ENCODE measurements around the gene CCDC190. TPM values are rescaled to one million over a fixed set of nuclear protein-coding genes. Genes with fewer than 3 reads are reported as not detected.
"Not testable (repeated sequence)": the region's sequence is repeated elsewhere in the genome, so short reads cannot be mapped to it uniquely, and the experiment has no call there.

Gene CCDC190
- total and polyA plus RNA-seq, 8 donors, result 0.92 to 2.4 TPM; not detected in 6

DNA sequence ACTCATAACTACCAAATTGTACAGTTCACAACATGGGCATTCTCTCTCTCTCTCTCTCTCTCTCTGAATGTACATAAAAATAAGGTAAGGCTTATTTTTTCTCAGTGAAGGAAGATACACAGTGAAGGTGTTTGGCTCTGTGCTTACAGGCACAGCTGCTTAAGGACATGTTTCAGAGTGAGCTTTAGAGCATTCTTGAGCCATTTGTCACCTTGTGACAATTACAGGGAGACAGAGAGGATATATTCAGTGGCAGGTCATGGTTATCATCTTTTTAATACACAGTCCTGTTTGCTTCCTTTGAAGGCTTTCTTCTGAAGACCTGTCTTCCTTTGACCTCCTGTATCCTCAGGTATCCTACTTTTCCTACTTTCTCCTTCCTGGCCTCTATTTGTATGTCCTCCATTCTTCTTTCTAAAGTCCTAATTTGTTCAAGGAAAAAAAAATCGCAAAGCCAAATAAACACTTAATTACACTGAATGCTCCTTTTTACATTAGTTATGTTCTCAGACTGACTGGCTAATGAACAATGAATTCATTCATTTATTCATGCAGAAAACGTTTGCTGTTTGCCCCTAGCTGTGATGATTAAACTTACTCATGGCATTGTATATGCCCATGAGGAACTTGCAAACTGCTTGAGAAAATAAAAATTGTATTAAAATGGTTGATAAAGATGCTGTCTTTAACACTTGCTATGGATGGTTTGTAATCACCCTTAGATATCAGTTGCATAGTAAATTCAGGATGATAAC is 37.0 kb downstream of the CCDC190 start:
- Histone ChIP-seq H3K36me3 (no peaks in the 10 kb centered on the region), H3K9me3 (no peaks in the 10 kb centered on the region), H3K4me1 (peaks cover 7 to 18% (median 14%) of the 10 kb centered on the region in 4 donors), H3K4me3 (no peak overlapping the region), H3K27ac (no peak overlapping the region), H3K27me3 (peaks cover 0 to 19% (median 9%) of the 10 kb centered on the region in 3 donors)
- DNase-seq, result no peak
- TF ChIP-seq POLR2AphosphoS5 (IDR thresholded peaks at IDR 0.05) (no peak), POLR2A (IDR thresholded peaks at IDR 0.05) (no peak), EP300 (IDR thresholded peaks at IDR 0.05) (no peak)
- TF ChIP-seq, protein P1, sequence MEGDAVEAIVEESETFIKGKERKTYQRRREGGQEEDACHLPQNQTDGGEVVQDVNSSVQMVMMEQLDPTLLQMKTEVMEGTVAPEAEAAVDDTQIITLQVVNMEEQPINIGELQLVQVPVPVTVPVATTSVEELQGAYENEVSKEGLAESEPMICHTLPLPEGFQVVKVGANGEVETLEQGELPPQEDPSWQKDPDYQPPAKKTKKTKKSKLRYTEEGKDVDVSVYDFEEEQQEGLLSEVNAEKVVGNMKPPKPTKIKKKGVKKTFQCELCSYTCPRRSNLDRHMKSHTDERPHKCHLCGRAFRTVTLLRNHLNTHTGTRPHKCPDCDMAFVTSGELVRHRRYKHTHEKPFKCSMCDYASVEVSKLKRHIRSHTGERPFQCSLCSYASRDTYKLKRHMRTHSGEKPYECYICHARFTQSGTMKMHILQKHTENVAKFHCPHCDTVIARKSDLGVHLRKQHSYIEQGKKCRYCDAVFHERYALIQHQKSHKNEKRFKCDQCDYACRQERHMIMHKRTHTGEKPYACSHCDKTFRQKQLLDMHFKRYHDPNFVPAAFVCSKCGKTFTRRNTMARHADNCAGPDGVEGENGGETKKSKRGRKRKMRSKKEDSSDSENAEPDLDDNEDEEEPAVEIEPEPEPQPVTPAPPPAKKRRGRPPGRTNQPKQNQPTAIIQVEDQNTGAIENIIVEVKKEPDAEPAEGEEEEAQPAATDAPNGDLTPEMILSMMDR (IDR thresholded peaks at IDR 0.05), result no peak
- intact Hi-C loops (cut with DNase I; ENCODE audit: low total_unique reads), result no loop called here
- 46 to 54% (median 52%) methylated on average over 2 of the region's 2 CpGs for WGBS, 5 donors

DNA sequence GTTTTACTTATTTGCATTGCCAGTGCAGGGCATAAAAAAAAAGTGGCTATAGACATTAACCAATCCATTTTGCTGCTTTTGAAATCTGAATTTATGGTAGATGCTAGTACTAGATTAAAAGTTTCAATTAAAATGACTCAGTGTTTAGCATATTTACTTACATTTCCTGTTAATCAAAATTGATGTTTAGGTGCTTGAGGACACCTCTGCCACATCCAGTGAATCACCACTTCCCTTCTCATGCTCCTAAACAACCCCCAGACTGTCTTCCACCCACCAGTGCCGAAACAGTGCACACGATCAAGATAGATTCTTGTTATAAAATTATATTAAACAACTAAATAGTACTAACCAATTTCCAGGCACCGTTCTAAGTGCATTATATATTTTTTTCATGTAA is 37.7 kb downstream of the CCDC190 start:
- Histone ChIP-seq H3K27me3 (peaks cover 0 to 19% (median 9%) of the 10 kb centered on the region in 3 donors), H3K4me1 (peaks cover 7 to 18% (median 14%) of the 10 kb centered on the region in 4 donors), H3K27ac (no peak overlapping the region), H3K4me3 (no peak overlapping the region), H3K36me3 (no peaks in the 10 kb centered on the region), H3K9me3 (no peaks in the 10 kb centered on the region)
- TF ChIP-seq, protein P1 (IDR thresholded peaks at IDR 0.05), result no peak
- intact Hi-C loops (cut with DNase I; ENCODE audit: low total_unique reads), result no loop called here
- 63 to 74% (median 68%) methylated on average over 3 of the region's 3 CpGs for WGBS, 5 donors
- DNase-seq, result no peak

DNA sequence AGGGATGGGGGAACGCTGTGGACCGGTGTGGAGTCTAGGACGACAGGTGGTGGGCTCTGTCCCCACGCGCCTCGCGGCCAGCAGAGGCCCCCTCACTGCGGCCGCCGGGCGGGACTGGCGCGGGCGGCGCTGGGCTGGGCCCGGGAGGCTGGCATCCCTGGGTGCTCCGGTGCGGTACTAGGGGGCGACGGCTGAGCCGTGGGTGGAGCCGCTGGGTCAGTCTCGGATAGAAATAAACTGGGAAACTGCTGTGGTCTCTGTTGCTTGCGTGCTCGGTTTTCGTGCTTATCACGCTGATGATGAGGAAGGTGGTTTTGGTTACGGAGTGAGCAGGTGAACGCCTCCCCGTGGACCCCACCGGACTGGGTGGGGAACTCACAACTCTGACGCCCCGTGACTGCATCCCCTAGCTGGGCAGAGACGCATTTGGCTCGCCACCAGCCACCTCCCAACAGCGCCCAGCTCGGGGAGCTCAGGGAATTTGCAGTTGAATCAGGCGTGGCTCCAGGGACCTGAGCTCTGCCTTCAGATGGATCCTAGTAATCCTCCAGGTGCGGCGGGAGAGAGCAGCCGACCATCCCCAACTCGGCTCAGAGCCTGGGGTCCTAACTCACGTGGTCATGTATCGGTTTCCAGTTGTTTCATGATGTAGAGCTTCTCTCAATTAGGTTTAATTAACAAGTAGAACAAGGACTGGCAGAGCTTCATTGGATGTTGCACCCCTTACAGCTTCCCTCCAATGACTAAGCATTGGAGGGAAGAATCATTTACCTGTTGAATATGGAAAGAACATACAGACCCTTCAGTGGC is 38.4 kb downstream of the CCDC190 start:
- Histone ChIP-seq H3K27me3 (peaks cover 0 to 19% (median 9%) of the 10 kb centered on the region in 3 donors), H3K9me3 (no peaks in the 10 kb centered on the region), H3K36me3 (no peaks in the 10 kb centered on the region), H3K27ac (no peak overlapping the region), H3K4me3 (peak overlapping the region; percentile 41 to 51 (median 48)), H3K4me1 (peaks cover 7 to 18% (median 14%) of the 10 kb centered on the region in 4 donors)
- intact Hi-C loops (cut with DNase I; ENCODE audit: low total_unique reads), result no loop called here
- WGBS, 5 donors, result 3 to 5% (median 3%) methylated on average over 32 to 44 of the region's 44 CpGs
- peak; percentile 35 to 60 for DNase-seq
- TF ChIP-seq POLR2AphosphoS5 (IDR thresholded peaks at IDR 0.05), result no peak
- no peak for TF ChIP-seq EP300 (IDR thresholded peaks at IDR 0.05)
- no peak for TF ChIP-seq POLR2A (IDR thresholded peaks at IDR 0.05)
- TF ChIP-seq, protein P1 (IDR thresholded peaks at IDR 0.05), result no peak

DNA sequence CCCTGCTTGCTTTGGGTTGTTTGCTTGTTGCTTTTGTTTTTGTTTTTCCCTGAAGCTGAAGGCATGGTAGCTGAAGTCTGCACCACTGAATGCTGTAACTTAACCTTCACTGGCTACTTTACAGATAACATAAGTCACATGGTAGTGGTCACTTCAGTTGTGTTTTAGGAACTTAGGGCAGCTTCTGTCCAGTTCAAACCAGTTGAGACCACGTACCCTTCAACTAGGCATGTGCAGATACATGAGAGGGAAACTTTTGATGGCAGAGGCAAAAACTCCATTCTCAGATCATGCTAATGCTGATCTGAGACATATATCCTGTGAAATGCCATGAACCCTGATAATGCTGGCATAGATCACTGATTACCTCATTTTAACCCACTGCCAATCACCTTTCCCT is 42.3 kb downstream of the CCDC190 start:
- H3K27ac ChIP-seq; H3K4me3 ChIP-seq; DNase-seq; intact Hi-C loops (cut with DNase I; ENCODE audit: low total_unique reads); H3K9me3 ChIP-seq; H3K36me3 ChIP-seq: not testable (repeated sequence)
- H3K4me1 ChIP-seq, result peaks cover 7 to 18% (median 14%) of the 10 kb centered on the region in 4 donors
- WGBS, 5 donors, result 80 to 100% (median 87%) methylated on average over 1 of the region's 1 CpG
- H3K27me3 ChIP-seq, result peaks cover 0 to 19% (median 9%) of the 10 kb centered on the region in 3 donors

DNA sequence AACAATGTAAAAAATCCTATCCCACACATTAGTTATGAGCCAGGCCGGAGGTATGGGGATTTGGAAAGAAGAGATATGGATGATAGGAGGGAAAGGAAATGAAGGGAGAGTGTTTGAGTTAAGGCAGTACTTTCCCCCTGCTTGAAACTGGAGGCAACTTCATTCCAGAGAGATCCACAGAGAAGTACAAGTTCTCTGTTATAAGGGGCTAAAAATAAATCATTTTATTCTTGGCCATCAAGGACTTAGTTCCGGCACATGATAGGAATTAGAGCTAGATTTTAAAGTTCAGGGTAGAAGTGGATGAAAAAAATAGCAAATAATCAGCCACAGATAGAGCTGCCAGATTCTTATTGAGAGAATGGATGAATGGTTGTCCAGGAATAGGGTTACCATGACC is 42.8 kb downstream of the CCDC190 start:
- peaks cover 7 to 15% (median 14%) of the 10 kb centered on the region in 4 donors for H3K4me1 ChIP-seq
- H3K9me3 ChIP-seq; H3K27ac ChIP-seq; H3K36me3 ChIP-seq; DNase-seq; H3K4me3 ChIP-seq; intact Hi-C loops (cut with DNase I; ENCODE audit: low total_unique reads): not testable (repeated sequence)
- WGBS, 5 donors, result 83 to 100% (median 89%) methylated on average over 2 of the region's 2 CpGs
- peaks cover 0 to 16% (median 9%) of the 10 kb centered on the region in 3 donors for H3K27me3 ChIP-seq

DNA sequence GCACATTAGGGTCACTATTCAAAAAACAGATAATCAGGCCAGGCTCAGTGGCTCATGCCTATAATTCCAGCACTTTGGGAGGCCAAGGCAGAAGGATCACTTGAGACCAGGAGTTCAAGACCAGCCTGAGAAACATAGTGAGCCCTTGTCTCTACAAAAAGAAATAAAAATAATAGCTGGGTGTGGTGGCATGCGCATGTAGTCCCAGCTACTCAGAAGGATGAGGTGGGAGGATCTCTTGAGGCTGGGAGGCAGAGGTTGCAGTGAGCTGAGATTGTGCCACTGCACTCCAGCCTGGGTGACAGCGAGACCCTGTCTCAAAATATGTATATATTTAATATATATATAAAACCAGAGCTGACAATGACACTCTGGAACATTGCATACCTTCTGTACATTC is 48.6 kb downstream of the CCDC190 start:
- peaks cover 5 to 16% (median 14%) of the 10 kb centered on the region in 4 donors for H3K36me3 ChIP-seq
- 97 to 100% (median 98%) methylated on average over 2 of the region's 2 CpGs for WGBS, 5 donors

DNA sequence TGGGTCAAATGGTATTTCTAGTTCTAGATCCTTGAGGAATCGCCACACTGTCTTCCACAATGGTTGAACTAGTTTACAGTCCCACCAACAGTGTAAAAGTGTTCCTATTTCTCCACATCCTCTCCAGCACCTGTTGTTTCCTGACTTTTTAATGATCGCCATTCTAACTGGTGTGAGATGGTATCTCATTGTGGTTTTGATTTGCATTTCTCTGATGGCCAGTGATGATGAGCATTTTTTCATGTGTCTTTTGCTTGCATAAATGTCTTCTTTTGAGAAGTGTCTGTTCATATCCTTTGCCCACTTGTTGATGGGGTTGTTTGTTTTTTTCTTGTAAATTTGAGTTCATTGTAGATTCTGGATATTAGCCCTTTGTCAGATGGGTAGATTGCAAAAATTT is 53.5 kb downstream of the CCDC190 start:
- H3K27ac ChIP-seq; H3K27me3 ChIP-seq; DNase-seq; H3K4me3 ChIP-seq; intact Hi-C loops (cut with DNase I; ENCODE audit: low total_unique reads); H3K4me1 ChIP-seq; H3K9me3 ChIP-seq: not testable (repeated sequence)
- 83 to 100% (median 100%) methylated on average over 1 of the region's 2 CpGs; no CpG with 5 or more reads in 1 of the 5 donors for WGBS, 5 donors
- peaks cover 20 to 60% (median 49%) of the 10 kb centered on the region in 4 donors for H3K36me3 ChIP-seq

More for the DNA sequence above, 48.6 kb downstream of the CCDC190 start:
- intact Hi-C loops (cut with DNase I; ENCODE audit: low total_unique reads); H3K4me1 ChIP-seq; H3K4me3 ChIP-seq; H3K27ac ChIP-seq; H3K9me3 ChIP-seq; H3K27me3 ChIP-seq; DNase-seq: not testable (repeated sequence)

All from stomach (tissue), 9 donors.